Keratinocyte (primary cell): ENCODE results near the gene RND3.

Source experiments
- EZH2 ChIP-seq: IDR thresholded peaks from one replicate; pipeline ENCODE4 v1.6.1; 2012; ENCODE audit warnings: inconsistent platforms, mild to moderate bottlenecking, low read length, moderate library complexity
- TF ChIP-seq, protein P1 (sequence below), 3 experiments: IDR thresholded peaks in 1 of 3; conservative IDR thresholded peaks in 1 of 3; optimal IDR thresholded peaks in 1 of 3; 2 replicates in 2 of 3; 3 replicates in 1 of 3; pipeline versions ENCODE3 to v1.5.1; 2011; ENCODE audit warnings: low read length in 3 of 3, mild to moderate bottlenecking in 3 of 3, moderate library complexity in 2 of 3, control low read depth in 1 of 3, inconsistent platforms in 1 of 3; ENCODE audit not compliant: insufficient read depth in 2 of 3; ENCODE audit errors: extremely low read depth in 1 of 3

DNA sequence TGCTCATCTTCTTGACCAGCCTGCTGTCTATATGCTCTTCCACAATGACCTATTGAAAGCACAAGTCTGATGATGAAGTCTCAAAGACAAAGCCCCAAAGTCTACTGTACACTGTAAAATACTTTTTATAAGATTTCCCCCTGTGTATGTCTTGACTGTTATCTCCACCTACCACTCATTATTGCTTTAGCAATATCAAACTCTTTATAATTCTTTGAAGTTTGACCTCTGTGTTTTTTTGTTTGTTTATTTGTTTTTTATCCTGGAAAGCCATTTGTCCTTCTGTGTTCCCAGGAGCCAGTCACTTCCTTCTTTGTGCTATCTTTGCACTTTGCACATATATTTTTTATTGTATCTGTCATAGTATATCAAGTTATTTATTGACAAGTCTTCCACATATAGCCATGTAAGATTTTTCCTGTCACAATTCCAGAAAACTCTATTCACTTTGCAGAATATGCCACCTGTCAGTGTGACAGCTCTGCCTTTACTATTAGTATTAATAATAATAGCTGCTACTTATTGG, 66.3 kb downstream of the RND3 start:
- TF ChIP-seq, protein P1, sequence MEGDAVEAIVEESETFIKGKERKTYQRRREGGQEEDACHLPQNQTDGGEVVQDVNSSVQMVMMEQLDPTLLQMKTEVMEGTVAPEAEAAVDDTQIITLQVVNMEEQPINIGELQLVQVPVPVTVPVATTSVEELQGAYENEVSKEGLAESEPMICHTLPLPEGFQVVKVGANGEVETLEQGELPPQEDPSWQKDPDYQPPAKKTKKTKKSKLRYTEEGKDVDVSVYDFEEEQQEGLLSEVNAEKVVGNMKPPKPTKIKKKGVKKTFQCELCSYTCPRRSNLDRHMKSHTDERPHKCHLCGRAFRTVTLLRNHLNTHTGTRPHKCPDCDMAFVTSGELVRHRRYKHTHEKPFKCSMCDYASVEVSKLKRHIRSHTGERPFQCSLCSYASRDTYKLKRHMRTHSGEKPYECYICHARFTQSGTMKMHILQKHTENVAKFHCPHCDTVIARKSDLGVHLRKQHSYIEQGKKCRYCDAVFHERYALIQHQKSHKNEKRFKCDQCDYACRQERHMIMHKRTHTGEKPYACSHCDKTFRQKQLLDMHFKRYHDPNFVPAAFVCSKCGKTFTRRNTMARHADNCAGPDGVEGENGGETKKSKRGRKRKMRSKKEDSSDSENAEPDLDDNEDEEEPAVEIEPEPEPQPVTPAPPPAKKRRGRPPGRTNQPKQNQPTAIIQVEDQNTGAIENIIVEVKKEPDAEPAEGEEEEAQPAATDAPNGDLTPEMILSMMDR (optimal IDR thresholded peaks at IDR 0.05 in 1 of 3, IDR thresholded peaks at IDR 0.05 in 1 of 3, conservative IDR thresholded peaks at IDR 0.05 in 1 of 3; ENCODE audit: extremely low read depth in 1 of 3, insufficient read depth in 2 of 3, low read length in 3 of 3): no peak
- no peak for TF ChIP-seq EZH2
